CD4-positive, alpha-beta T cell treated with Interferon gamma for 1 hour (primary cell): ENCODE results near the gene KCNA4.
"Not testable (repeated sequence)": the region's sequence is repeated elsewhere in the genome, so short reads cannot be mapped to it uniquely, and the experiment has no call there.

Experiments
- DNase-seq: peaks from one replicate; pipeline ENCODE4 v3.0.0-alpha.2; 2020

The KCNA4 gene

DNA sequence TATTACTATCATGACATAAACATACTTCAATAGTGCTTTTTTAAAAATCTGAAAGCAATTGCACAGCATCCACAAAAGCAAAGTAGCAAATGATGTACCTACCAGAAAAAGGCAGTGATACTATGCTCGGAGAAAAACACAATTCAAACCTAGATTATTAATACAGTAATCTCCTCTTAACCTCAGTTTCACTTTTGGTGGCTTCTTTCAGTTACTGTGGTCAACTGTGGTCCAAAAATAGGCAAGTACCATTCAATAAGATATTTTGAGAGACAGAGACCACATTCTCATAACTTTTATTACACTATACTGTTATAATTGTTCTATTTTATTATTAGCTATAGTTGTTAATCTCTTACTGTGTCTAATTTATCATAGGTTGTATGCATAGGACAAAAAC, 20.8 kb downstream of the KCNA4 start:
- DNase-seq = no peak

DNA sequence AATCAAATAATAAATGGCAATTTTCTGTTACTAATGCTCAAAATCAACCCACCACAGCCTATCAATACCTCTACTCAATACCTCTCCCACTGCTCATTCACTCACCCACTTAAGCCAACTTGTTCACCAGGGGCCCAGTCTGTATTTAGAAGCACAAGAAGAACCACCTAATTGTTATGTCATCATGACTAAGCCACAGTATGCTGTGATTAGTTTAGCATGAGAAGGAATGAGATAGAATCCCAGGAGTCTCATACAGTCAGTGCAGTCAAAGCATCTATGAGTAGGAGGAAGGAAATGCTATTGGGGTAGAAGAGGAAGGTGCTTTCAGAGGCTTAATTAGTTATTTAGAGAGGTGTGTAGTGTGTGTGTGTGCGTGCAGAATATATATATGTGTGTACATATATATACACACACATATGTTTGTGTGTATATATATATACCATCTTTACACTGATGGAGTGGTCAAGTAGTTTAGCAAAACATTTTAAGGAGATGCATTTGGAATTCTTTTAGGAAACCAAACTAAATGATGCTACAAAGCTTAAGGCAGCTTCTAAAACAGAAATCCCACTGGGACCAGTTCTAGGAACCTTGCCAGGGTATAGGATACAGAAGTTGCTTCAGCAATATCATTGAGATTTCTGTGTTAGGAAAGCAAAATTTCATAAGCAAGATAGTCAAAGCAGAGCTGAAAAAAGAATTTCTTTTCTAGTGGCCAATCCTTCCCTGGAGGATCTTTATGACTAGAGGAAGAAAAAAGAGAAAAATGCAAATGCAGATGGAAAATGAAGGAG, 27.5 kb downstream of the KCNA4 start:
- no peak for DNase-seq

- DNase-seq = no peak
Observed at GRCh38 chr11:29985248-29985647, 31.6 kb downstream of the KCNA4 start.

DNA sequence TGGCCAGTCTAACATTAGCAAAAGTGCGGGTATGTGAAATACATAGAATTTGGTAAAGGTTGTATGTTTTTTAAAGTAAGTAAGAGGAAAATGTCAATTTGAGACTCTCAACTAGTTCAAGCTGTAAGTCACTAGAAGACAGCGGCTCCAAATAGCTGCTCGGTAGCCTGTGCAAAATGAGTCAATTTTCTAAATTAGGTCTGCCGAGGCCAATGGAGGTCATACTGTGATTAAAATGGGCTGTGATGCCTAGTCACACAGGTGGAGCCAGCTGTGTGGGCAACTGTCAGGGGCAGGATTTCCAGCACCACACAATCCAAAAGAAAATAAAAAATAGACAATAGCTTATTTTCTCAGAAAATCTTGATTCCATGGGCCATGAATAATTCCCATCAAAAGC, 32.3 kb downstream of the KCNA4 start:
- no peak for DNase-seq

- no peak for DNase-seq
Observed at GRCh38 chr11:29978549-29978948, 38.3 kb downstream of the KCNA4 start.

DNA sequence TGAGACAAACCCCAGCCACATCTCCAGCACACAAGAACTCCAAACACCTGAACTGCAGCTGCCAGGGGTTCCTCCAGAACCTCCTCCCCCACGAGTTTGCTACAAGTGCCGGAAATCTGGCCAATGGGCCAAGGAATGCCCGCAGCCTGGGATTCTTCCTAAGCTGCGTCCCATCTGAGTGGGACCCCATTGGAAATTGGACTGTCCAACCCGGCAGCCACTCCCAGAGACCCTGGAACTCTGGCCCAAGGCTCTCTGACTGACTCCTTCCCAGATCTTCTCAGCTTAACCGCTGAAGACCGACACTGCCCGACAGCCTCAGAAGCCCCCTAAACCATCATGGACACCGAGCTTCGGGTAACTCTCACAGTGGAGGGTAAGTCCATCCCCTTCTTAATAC, 41.2 kb downstream of the KCNA4 start:
- DNase-seq = not testable (repeated sequence)

- no peak for DNase-seq
Observed at GRCh38 chr11:29963796-29964195, 53.0 kb downstream of the KCNA4 start.

GRCh38 chr11:29963036-29963435, 53.8 kb downstream of the KCNA4 start:
- DNase-seq = no peak

- no peak for DNase-seq
Observed at GRCh38 chr11:29962243-29962642, 54.6 kb downstream of the KCNA4 start.
